ENCODE measurements around the gene PPP1R14C. TPM values are rescaled to one million over a fixed set of nuclear protein-coding genes. Genes with fewer than 3 reads are reported as not detected.
"Not testable (repeated sequence)": the region's sequence is repeated elsewhere in the genome, so short reads cannot be mapped to it uniquely, and the experiment has no call there.

Gene PPP1R14C
- total RNA-seq, 1 donor from 2014 or later, result 0.98 TPM

GRCh38 chr6:150185732-150186117, 42.9 kb downstream of the PPP1R14C start:
- Mint-ChIP-seq H3K27ac (no peak overlapping the region), H3K4me1 (ENCODE audit: low read depth) (no peaks in the 10 kb centered on the region), H3K9me3 (ENCODE audit: low read depth) (no peaks in the 10 kb centered on the region), H3K4me3 (ENCODE audit: low read depth) (no peak overlapping the region), H3K27me3 (peaks cover 10% of the 10 kb centered on the region), H3K36me3 (ENCODE audit: insufficient read depth) (no peaks in the 10 kb centered on the region)
- DNase-seq (ENCODE audit: low spot score, unreplicated experiment), result no peak
- TF ChIP-seq CTCF (IDR thresholded peaks at IDR 0.05; ENCODE audit: unreplicated experiment), result no peak

- no peaks in the 10 kb centered on the region for H3K4me1 Mint-ChIP-seq (ENCODE audit: low read depth)
- TF ChIP-seq CTCF (IDR thresholded peaks at IDR 0.05; ENCODE audit: unreplicated experiment), result no peak
- peaks cover 16% of the 10 kb centered on the region for H3K27me3 Mint-ChIP-seq
Measured at GRCh38 chr6:150186129-150186898, 43.5 kb downstream of the PPP1R14C start.

GRCh38 chr6:150187433-150187832, 44.6 kb downstream of the PPP1R14C start:
- DNase-seq (ENCODE audit: low spot score, unreplicated experiment); H3K4me1 Mint-ChIP-seq (ENCODE audit: low read depth); H3K27ac Mint-ChIP-seq; H3K36me3 Mint-ChIP-seq (ENCODE audit: insufficient read depth); H3K9me3 Mint-ChIP-seq (ENCODE audit: low read depth); H3K4me3 Mint-ChIP-seq (ENCODE audit: low read depth): not testable (repeated sequence)
- peaks cover 20% of the 10 kb centered on the region for H3K27me3 Mint-ChIP-seq

More at GRCh38 chr6:150186129-150186898, 43.5 kb downstream of the PPP1R14C start:
- no peaks in the 10 kb centered on the region for H3K9me3 Mint-ChIP-seq (ENCODE audit: low read depth)
- H3K36me3 Mint-ChIP-seq (ENCODE audit: insufficient read depth), result no peaks in the 10 kb centered on the region
- H3K27ac Mint-ChIP-seq, result no peak overlapping the region
- no peak overlapping the region for H3K4me3 Mint-ChIP-seq (ENCODE audit: low read depth)
- no peak for DNase-seq (ENCODE audit: low spot score, unreplicated experiment)

GRCh38 chr6:150189122-150189521, 46.3 kb downstream of the PPP1R14C start:
- peaks cover 4% of the 10 kb centered on the region for H3K9me3 Mint-ChIP-seq (ENCODE audit: low read depth)
- no peak for TF ChIP-seq CTCF (IDR thresholded peaks at IDR 0.05; ENCODE audit: unreplicated experiment)
- no peak overlapping the region for H3K27ac Mint-ChIP-seq
- H3K4me3 Mint-ChIP-seq (ENCODE audit: low read depth), result no peak overlapping the region
- no peak for DNase-seq (ENCODE audit: low spot score, unreplicated experiment)
- no peaks in the 10 kb centered on the region for H3K36me3 Mint-ChIP-seq (ENCODE audit: insufficient read depth)
- H3K4me1 Mint-ChIP-seq (ENCODE audit: low read depth), result no peaks in the 10 kb centered on the region
- H3K27me3 Mint-ChIP-seq, result peaks cover 20% of the 10 kb centered on the region

GRCh38 chr6:150191809-150192208, 49.0 kb downstream of the PPP1R14C start:
- no peak overlapping the region for H3K4me3 Mint-ChIP-seq (ENCODE audit: low read depth)
- DNase-seq (ENCODE audit: low spot score, unreplicated experiment), result no peak
- H3K27me3 Mint-ChIP-seq, result peaks cover 20% of the 10 kb centered on the region
- H3K27ac Mint-ChIP-seq, result no peak overlapping the region
- peaks cover 4% of the 10 kb centered on the region for H3K9me3 Mint-ChIP-seq (ENCODE audit: low read depth)
- TF ChIP-seq CTCF (IDR thresholded peaks at IDR 0.05; ENCODE audit: unreplicated experiment), result no peak
- H3K4me1 Mint-ChIP-seq (ENCODE audit: low read depth), result peaks cover 5% of the 10 kb centered on the region
- no peaks in the 10 kb centered on the region for H3K36me3 Mint-ChIP-seq (ENCODE audit: insufficient read depth)

GRCh38 chr6:150194195-150194594, 51.4 kb downstream of the PPP1R14C start:
- peaks cover 4% of the 10 kb centered on the region for H3K9me3 Mint-ChIP-seq (ENCODE audit: low read depth)
- TF ChIP-seq CTCF (IDR thresholded peaks at IDR 0.05; ENCODE audit: unreplicated experiment), result no peak
- no peak overlapping the region for H3K4me3 Mint-ChIP-seq (ENCODE audit: low read depth)
- no peak overlapping the region for H3K27ac Mint-ChIP-seq
- H3K36me3 Mint-ChIP-seq (ENCODE audit: insufficient read depth), result no peaks in the 10 kb centered on the region
- peaks cover 26% of the 10 kb centered on the region for H3K27me3 Mint-ChIP-seq
- no peak for DNase-seq (ENCODE audit: low spot score, unreplicated experiment)
- peaks cover 10% of the 10 kb centered on the region for H3K4me1 Mint-ChIP-seq (ENCODE audit: low read depth)
